Measurements from ENCODE around the gene VPS4A. TPM values are rescaled to one million over a fixed set of nuclear protein-coding genes. Genes with fewer than 3 reads are reported as not detected.
A peak's percentile ranks its signal among the peaks of the same experiment; 100 is the strongest.

Gene VPS4A
- 10 to 100 TPM; 60.5 to 71.5 (median 62.5) TPM for total RNA-seq
- total RNA-seq (2013): 31.3 TPM

GRCh38 chr16:69310653-69311532, at the start of gene VPS4A:
VPS4A (plus strand) TSS chr16:69311350; CDS start chr16:69311512, 162 bp downstream.
- ATAC-seq (peak; percentile 95 to 100 (median 97)), DNase-seq (peak; percentile 98)
- Histone ChIP-seq H3K4me1 (ENCODE audit: control insufficient read depth, insufficient read depth, low read length) (peaks cover 20% of the 10 kb centered on the region), H3K36me3 (ENCODE audit: control insufficient read depth, insufficient read depth, low read length) (peaks cover 14% of the 10 kb centered on the region), H3K9me3 (ENCODE audit: control insufficient read depth, insufficient read depth, low read length) (no peaks in the 10 kb centered on the region), H3K27me3 (ENCODE audit: control insufficient read depth, insufficient read depth, low read length) (no peaks in the 10 kb centered on the region), H3K27ac (ENCODE audit: low read length) (peak within 1 kb of the TSS; percentile 78), H3K4me3 (ENCODE audit: low read length) (peak within 1 kb of the TSS; percentile 55)
- Mint-ChIP-seq H3K36me3 (no peaks in the 10 kb centered on the region), H3K4me1 (peaks cover 21 to 32% of the 10 kb centered on the region in 2 donors), H3K9me3 (no peaks in the 10 kb centered on the region), H3K27ac (peak within 1 kb of the TSS; percentile 90 to 93), H3K4me3 (peak within 1 kb of the TSS; percentile 98), H3K27me3 (ENCODE audit: low read depth in 2 of 2) (no peaks in the 10 kb centered on the region)
- TF ChIP-seq CTCF (IDR thresholded peaks at IDR 0.05): peak; percentile 85
- WGBS (ENCODE audit: insufficient coverage): 10% methylated on average over 67 of the region's 70 CpGs
- intact Hi-C loops (cut with micrococcal nuclease): loop anchor here (1.0 kb wide), 1 partner anchor 28 kb away; the partner anchor contains the start of genes COG8 and NIP7

- DNase-seq: no peak
- no peaks in the 10 kb centered on the region for H3K27me3 Mint-ChIP-seq (ENCODE audit: low read depth in 2 of 2)
- no peak for ATAC-seq
- peaks cover 10 to 21% of the 10 kb centered on the region in 2 donors for H3K4me1 Mint-ChIP-seq
- H3K36me3 Mint-ChIP-seq: no peaks in the 10 kb centered on the region
- H3K9me3 Mint-ChIP-seq: no peaks in the 10 kb centered on the region
- no peaks in the 10 kb centered on the region for H3K27me3 ChIP-seq (ENCODE audit: control insufficient read depth, insufficient read depth, low read length)
- no peaks in the 10 kb centered on the region for H3K9me3 ChIP-seq (ENCODE audit: control insufficient read depth, insufficient read depth, low read length)
- H3K4me1 ChIP-seq (ENCODE audit: control insufficient read depth, insufficient read depth, low read length): no peaks in the 10 kb centered on the region
- no peak overlapping the region for H3K27ac Mint-ChIP-seq
- H3K4me3 ChIP-seq (ENCODE audit: low read length): no peak overlapping the region
- intact Hi-C loops (cut with micrococcal nuclease): no loop called here
- no peak for TF ChIP-seq CTCF (IDR thresholded peaks at IDR 0.05)
- WGBS (ENCODE audit: insufficient coverage): 46% methylated on average over 3 of the region's 4 CpGs
- peaks cover 18% of the 10 kb centered on the region for H3K36me3 ChIP-seq (ENCODE audit: control insufficient read depth, insufficient read depth, low read length)
- no peak overlapping the region for H3K27ac ChIP-seq (ENCODE audit: low read length)
- no peak overlapping the region for H3K4me3 Mint-ChIP-seq
These were observed 44.7 kb upstream of the VPS4A start for GRCh38 chr16:69266334-69267063.

GRCh38 chr16:69267633-69268032, 43.5 kb upstream of the VPS4A start:
- Mint-ChIP-seq H3K4me1 (peaks cover 10 to 18% of the 10 kb centered on the region in 2 donors), H3K36me3 (no peaks in the 10 kb centered on the region), H3K9me3 (no peaks in the 10 kb centered on the region), H3K4me3 (no peak overlapping the region), H3K27ac (peak overlapping the region in 1 of 2 donors; percentile 53), H3K27me3 (ENCODE audit: low read depth in 2 of 2) (no peaks in the 10 kb centered on the region)
- WGBS (ENCODE audit: insufficient coverage): 78% methylated on average over 4 of the region's 4 CpGs
- H3K27ac ChIP-seq (ENCODE audit: low read length): no peak overlapping the region
- no peaks in the 10 kb centered on the region for H3K9me3 ChIP-seq (ENCODE audit: control insufficient read depth, insufficient read depth, low read length)
- DNase-seq (no peak), ATAC-seq (no peak)
- H3K4me3 ChIP-seq (ENCODE audit: low read length): no peak overlapping the region
- intact Hi-C loops (cut with micrococcal nuclease): no loop called here
- H3K36me3 ChIP-seq (ENCODE audit: control insufficient read depth, insufficient read depth, low read length): peaks cover 20% of the 10 kb centered on the region
- no peaks in the 10 kb centered on the region for H3K27me3 ChIP-seq (ENCODE audit: control insufficient read depth, insufficient read depth, low read length)
- H3K4me1 ChIP-seq (ENCODE audit: control insufficient read depth, insufficient read depth, low read length): no peaks in the 10 kb centered on the region
- TF ChIP-seq CTCF (IDR thresholded peaks at IDR 0.05): no peak

Data from natural killer cell (primary cell).